Measurements from ENCODE around the gene INCENP. TPM values are rescaled to one million over a fixed set of nuclear protein-coding genes. Genes with fewer than 3 reads are reported as not detected.

The INCENP gene
- total and polyA plus RNA-seq, 2 donors (not counting 1 experiment from before 2014, with no cell fraction given): 8.9 to 37.8 TPM

DNA sequence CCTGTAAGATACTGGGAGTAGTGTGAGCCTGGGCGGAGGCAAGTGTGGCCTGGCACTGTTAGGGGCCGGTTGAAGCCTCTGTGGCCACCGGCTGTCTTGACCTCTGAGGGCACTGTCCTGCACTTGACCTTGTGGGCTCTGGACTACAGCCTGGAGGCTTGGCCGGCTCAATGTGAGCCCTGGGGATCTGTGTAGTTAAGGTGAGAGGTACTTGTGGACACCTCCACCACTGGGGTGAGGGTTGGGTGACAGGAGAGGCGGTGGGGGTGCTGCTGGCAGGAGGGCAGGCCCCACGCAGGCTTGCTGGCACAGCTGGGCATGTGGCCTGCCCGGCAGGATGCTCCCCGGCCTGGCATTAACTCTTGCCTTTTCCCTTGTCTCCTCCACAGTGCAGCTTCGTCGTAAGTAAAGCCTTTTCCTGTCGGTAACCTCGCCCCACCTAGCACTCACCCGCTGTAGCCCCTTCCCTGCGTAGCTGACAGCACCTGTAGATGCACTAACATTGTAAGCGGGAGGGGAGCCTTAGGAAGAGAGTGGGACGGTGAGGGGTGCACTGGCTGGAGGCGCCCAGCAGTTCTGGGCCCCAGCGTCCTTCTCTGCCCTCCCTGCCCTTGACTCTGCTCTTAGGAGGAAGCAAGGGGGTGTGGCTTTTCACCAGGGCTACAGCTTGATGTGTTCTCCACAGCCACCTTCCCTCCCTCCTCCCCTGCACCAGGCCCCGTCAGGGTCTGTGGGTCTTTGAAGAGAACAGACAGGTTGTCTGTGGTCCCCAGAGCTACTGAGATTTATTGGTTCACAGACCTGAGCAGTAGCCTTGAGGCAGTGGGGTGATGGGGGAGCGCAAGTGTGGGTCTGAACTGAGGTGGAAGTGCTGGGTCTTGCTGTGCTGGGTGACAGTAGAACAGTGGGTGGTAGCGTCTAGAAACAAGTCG lies 17.6 kb downstream of the INCENP start:
- H3K27ac Mint-ChIP-seq: no peak overlapping the region
- DNase-seq (no peak), ATAC-seq (ENCODE audit: low read depth) (no peak)
- Histone ChIP-seq H3K36me3 (replicated peaks in 1 of 2; ENCODE audit: control extremely low read depth in 1 of 2, control insufficient read depth in 1 of 2, extremely low read depth in 1 of 2, insufficient read depth in 2 of 2, low read length in 1 of 2) (peaks cover 0 to 62% of the 10 kb centered on the region in 2 experiments), H3K27me3 (replicated peaks in 1 of 4; ENCODE audit: control extremely low read depth in 1 of 4, control insufficient read depth in 3 of 4, insufficient read depth in 4 of 4, low read length in 3 of 4) (no peaks in the 10 kb centered on the region), H3K4me1 (ENCODE audit: control insufficient read depth in 2 of 2, insufficient read depth in 2 of 2, low read length in 2 of 2) (no peaks in the 10 kb centered on the region), H3K27ac (ENCODE audit: low read length in 2 of 2) (no peak overlapping the region), H3K9me3 (ENCODE audit: control extremely low read depth in 1 of 3, control insufficient read depth in 2 of 3, insufficient read depth in 1 of 3, low read length in 2 of 3) (no peaks in the 10 kb centered on the region), H3K79me2 (ENCODE audit: control insufficient read depth, insufficient read depth, low read length) (peaks cover 2% of the 10 kb centered on the region), H3K4me3 (ENCODE audit: control extremely low read depth in 1 of 5, extremely low read depth in 1 of 5, insufficient read depth in 1 of 5, low read depth in 2 of 5, low read length in 4 of 5) (no peak overlapping the region), H4K20me1 (ENCODE audit: control insufficient read depth, insufficient read depth, low read length, poor library complexity, severe bottlenecking) (no peaks in the 10 kb centered on the region), H3K4me2 (replicated peaks; ENCODE audit: low read depth, low read length, poor library complexity, severe bottlenecking) (no peak overlapping the region), H2AFZ (ENCODE audit: insufficient read depth, low read depth, low read length, poor library complexity, severe bottlenecking) (no peak overlapping the region), H3K9ac (ENCODE audit: low read length) (no peak overlapping the region)
- intact Hi-C loops (cut with micrococcal nuclease): no loop called here
- H3K4me1 Mint-ChIP-seq: no peaks in the 10 kb centered on the region
- H3K4me3 Mint-ChIP-seq: no peak overlapping the region
- TF ChIP-seq, protein P1, sequence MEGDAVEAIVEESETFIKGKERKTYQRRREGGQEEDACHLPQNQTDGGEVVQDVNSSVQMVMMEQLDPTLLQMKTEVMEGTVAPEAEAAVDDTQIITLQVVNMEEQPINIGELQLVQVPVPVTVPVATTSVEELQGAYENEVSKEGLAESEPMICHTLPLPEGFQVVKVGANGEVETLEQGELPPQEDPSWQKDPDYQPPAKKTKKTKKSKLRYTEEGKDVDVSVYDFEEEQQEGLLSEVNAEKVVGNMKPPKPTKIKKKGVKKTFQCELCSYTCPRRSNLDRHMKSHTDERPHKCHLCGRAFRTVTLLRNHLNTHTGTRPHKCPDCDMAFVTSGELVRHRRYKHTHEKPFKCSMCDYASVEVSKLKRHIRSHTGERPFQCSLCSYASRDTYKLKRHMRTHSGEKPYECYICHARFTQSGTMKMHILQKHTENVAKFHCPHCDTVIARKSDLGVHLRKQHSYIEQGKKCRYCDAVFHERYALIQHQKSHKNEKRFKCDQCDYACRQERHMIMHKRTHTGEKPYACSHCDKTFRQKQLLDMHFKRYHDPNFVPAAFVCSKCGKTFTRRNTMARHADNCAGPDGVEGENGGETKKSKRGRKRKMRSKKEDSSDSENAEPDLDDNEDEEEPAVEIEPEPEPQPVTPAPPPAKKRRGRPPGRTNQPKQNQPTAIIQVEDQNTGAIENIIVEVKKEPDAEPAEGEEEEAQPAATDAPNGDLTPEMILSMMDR (IDR thresholded peaks at IDR 0.05): no peak
- no peak for TF ChIP-seq EZH2 (IDR thresholded peaks at IDR 0.05; ENCODE audit: borderline replicate concordance, insufficient read depth, low read depth, low read length, poor library complexity, severe bottlenecking)
- 94% methylated on average over 19 of the region's 22 CpGs for WGBS (ENCODE audit: insufficient coverage)
- H3K27me3 Mint-ChIP-seq: no peaks in the 10 kb centered on the region
- ChIA-PET CTCF (no interaction called here), POLR2A (no interaction called here)
- no peaks in the 10 kb centered on the region for H3K9me3 Mint-ChIP-seq (ENCODE audit: insufficient read depth)

DNA sequence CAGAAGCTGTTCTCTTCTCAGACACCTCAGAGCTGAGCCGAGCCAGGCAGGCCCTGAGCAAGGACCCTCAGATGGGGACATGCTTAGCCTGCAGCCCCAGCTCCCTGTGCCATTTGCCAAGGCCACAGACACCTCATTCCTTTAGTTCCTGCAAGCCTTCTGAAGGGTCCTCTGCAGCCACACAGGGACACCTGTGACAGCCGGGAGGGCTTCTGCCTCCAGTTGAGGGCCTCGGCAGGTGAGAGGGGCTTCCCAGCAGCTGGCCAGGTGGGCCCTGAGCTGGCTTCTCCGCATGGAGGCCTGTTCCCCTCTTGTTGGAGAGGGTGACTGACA lies 18.2 kb downstream of the INCENP start:
- Mint-ChIP-seq H3K9me3 (ENCODE audit: insufficient read depth) (no peaks in the 10 kb centered on the region), H3K4me1 (no peaks in the 10 kb centered on the region), H3K27me3 (no peaks in the 10 kb centered on the region), H3K4me3 (no peak overlapping the region), H3K27ac (no peak overlapping the region)
- H3K9ac ChIP-seq (ENCODE audit: low read length): no peak overlapping the region
- ChIA-PET POLR2A (no interaction called here), CTCF (no interaction called here)
- H3K4me2 ChIP-seq (replicated peaks; ENCODE audit: low read depth, low read length, poor library complexity, severe bottlenecking): no peak overlapping the region
- no peak overlapping the region for H3K27ac ChIP-seq (ENCODE audit: low read length in 2 of 2)
- no peaks in the 10 kb centered on the region for H3K9me3 ChIP-seq (ENCODE audit: control extremely low read depth in 1 of 3, control insufficient read depth in 2 of 3, insufficient read depth in 1 of 3, low read length in 2 of 3)
- H3K79me2 ChIP-seq (ENCODE audit: control insufficient read depth, insufficient read depth, low read length): no peaks in the 10 kb centered on the region
- H2AFZ ChIP-seq (ENCODE audit: insufficient read depth, low read depth, low read length, poor library complexity, severe bottlenecking): no peak overlapping the region
- no peaks in the 10 kb centered on the region for H4K20me1 ChIP-seq (ENCODE audit: control insufficient read depth, insufficient read depth, low read length, poor library complexity, severe bottlenecking)
- ATAC-seq (ENCODE audit: low read depth): no peak
- no peaks in the 10 kb centered on the region for H3K27me3 ChIP-seq (replicated peaks in 1 of 4; ENCODE audit: control extremely low read depth in 1 of 4, control insufficient read depth in 3 of 4, insufficient read depth in 4 of 4, low read length in 3 of 4)
- intact Hi-C loops (cut with micrococcal nuclease): no loop called here
- TF ChIP-seq, protein P1 (IDR thresholded peaks at IDR 0.05): no peak
- TF ChIP-seq EZH2 (IDR thresholded peaks at IDR 0.05; ENCODE audit: borderline replicate concordance, insufficient read depth, low read depth, low read length, poor library complexity, severe bottlenecking): no peak
- H3K36me3 ChIP-seq (replicated peaks in 1 of 2; ENCODE audit: control extremely low read depth in 1 of 2, control insufficient read depth in 1 of 2, extremely low read depth in 1 of 2, insufficient read depth in 2 of 2, low read length in 1 of 2): peaks cover 0 to 65% of the 10 kb centered on the region in 2 experiments
- no peaks in the 10 kb centered on the region for H3K4me1 ChIP-seq (ENCODE audit: control insufficient read depth in 2 of 2, insufficient read depth in 2 of 2, low read length in 2 of 2)
- WGBS (ENCODE audit: insufficient coverage): 100% methylated on average over 1 of the region's 4 CpGs
- DNase-seq: no peak
- no peak overlapping the region for H3K4me3 ChIP-seq (ENCODE audit: control extremely low read depth in 1 of 5, extremely low read depth in 1 of 5, insufficient read depth in 1 of 5, low read depth in 2 of 5, low read length in 4 of 5)

All from B cell (primary cell).